SIG-M5 treated with dmso at 0.1 percent for 504 hours (cell line): Measurements from ENCODE around the gene SIGLEC5.
A peak's percentile ranks its signal among the peaks of the same experiment; 100 is the strongest.

ENCODE experiments used
- DNase-seq: peaks from one replicate; lab custom pipeline; 2025; ENCODE audit not compliant: unreplicated experiment; lab: John Stamatoyannopoulos, UW

Gene SIGLEC5

GRCh38 chr19:51628153-51628939 is 1.9 kb downstream of the SIGLEC5 start:
- DNase-seq = no peak

GRCh38 chr19:51627491-51628138 is 2.6 kb downstream of the SIGLEC5 start:
- DNase-seq = no peak

- DNase-seq = no peak
These were observed 3.5 kb downstream of the SIGLEC5 start for GRCh38 chr19:51626675-51627074.

- peak; percentile 76 for DNase-seq
These were observed 9.0 kb downstream of the SIGLEC5 start for GRCh38 chr19:51621178-51621577.

- DNase-seq = peak; percentile 30
These were observed 14.2 kb downstream of the SIGLEC5 start for GRCh38 chr19:51615991-51616390.

- no peak for DNase-seq
These were observed 15.4 kb downstream of the SIGLEC5 start for GRCh38 chr19:51614789-51615188.

- no peak for DNase-seq
These were observed 19.6 kb downstream of the SIGLEC5 start for GRCh38 chr19:51610576-51610975.

- peak; percentile 72 for DNase-seq
These were observed 22.2 kb downstream of the SIGLEC5 start for GRCh38 chr19:51607920-51608562.

- no peak for DNase-seq
These were observed 23.1 kb downstream of the SIGLEC5 start for GRCh38 chr19:51607077-51607476.

GRCh38 chr19:51602189-51602854 is 27.9 kb downstream of the SIGLEC5 start:
- no peak for DNase-seq

GRCh38 chr19:51600940-51601580 is 29.1 kb downstream of the SIGLEC5 start:
- no peak for DNase-seq

GRCh38 chr19:51599084-51599483 is 31.1 kb downstream of the SIGLEC5 start:
- no peak for DNase-seq

- DNase-seq = no peak
These were observed 31.9 kb downstream of the SIGLEC5 start for GRCh38 chr19:51598159-51598915.

GRCh38 chr19:51595190-51596175 is 34.7 kb downstream of the SIGLEC5 start:
- peak; percentile 13 for DNase-seq

GRCh38 chr19:51594774-51595109 is 35.5 kb downstream of the SIGLEC5 start:
- no peak for DNase-seq

- peak; percentile 90 for DNase-seq
These were observed 36.0 kb downstream of the SIGLEC5 start for GRCh38 chr19:51593969-51594773.

- DNase-seq = no peak
These were observed 36.9 kb downstream of the SIGLEC5 start for GRCh38 chr19:51593138-51593890.

GRCh38 chr19:51592521-51592920 is 37.7 kb downstream of the SIGLEC5 start:
- DNase-seq = no peak
